ENCODE results near the gene ABCA4. TPM values are rescaled to one million over a fixed set of nuclear protein-coding genes. Genes with fewer than 3 reads are reported as not detected.
A peak's percentile ranks its signal among the peaks of the same experiment; 100 is the strongest.

Gene ABCA4
- total RNA-seq, 1 experiment from 2014 or later = 0.22 TPM

GRCh38 chr1:94044290-94044790 lies 76.6 kb downstream of the ABCA4 start:
- Histone ChIP-seq H3K9ac (ENCODE audit: low read length) (no peak overlapping the region), H3K4me1 (ENCODE audit: control insufficient read depth in 1 of 2, insufficient read depth in 2 of 2, low read length in 2 of 2) (peaks cover 16 to 27% of the 10 kb centered on the region in 2 experiments; a peak in 3 of 4 replicates), H3K4me3 (replicated peaks in 1 of 2; ENCODE audit: low read depth in 1 of 2, low read length in 2 of 2) (no peak overlapping the region), H4K20me1 (ENCODE audit: insufficient read depth) (no peaks in the 10 kb centered on the region), H3K9me2 (ENCODE audit: insufficient read depth) (no peaks in the 10 kb centered on the region), H3K9me3 (ENCODE audit: control insufficient read depth in 1 of 2, insufficient read depth in 1 of 2, low read depth in 1 of 2, low read length in 2 of 2) (no peaks in the 10 kb centered on the region), H2AFZ (ENCODE audit: low read depth, low read length, poor library complexity, severe bottlenecking) (no peak overlapping the region), H3K36me3 (ENCODE audit: control insufficient read depth in 1 of 2, insufficient read depth in 2 of 2, low read length in 2 of 2) (no peaks in the 10 kb centered on the region), H3K27me3 (ENCODE audit: insufficient read depth, low read length) (no peaks in the 10 kb centered on the region), H3K4me2 (ENCODE audit: low read length) (peak overlapping the region; percentile 63), H3K27ac (ENCODE audit: low read depth, low read length) (peak overlapping the region; percentile 27), H3K79me2 (ENCODE audit: insufficient read depth, low read length) (no peaks in the 10 kb centered on the region)
- no TSS peak for BruUV-seq (replicated peaks)
- DNase-seq (ENCODE audit: low read depth, low spot score) (no peak), ATAC-seq (no peak)
- ChIA-PET CTCF (interaction anchor here (0.9 to 21.2 kb wide), 9 partner anchors 8 to 291 kb away, joined by 3 to 338 read pairs (median 9); no protein-coding TSS in a partner anchor), RAD21 (ENCODE audit: low non-redundant PET in 1 of 2, low total read pairs in 2 of 2, uncharacterized antibody in 2 of 2, unreplicated experiment in 2 of 2) (interaction anchor here (0.9 to 2.6 kb wide), 5 partner anchors 18 to 291 kb away, joined by 3 to 22 read pairs (median 6); no protein-coding TSS in a partner anchor), POLR2A (interaction anchor here (1.0 to 2.4 kb wide), 4 partner anchors 24 to 291 kb away, joined by 3 to 8 read pairs (median 4); partner anchors contain the start of gene ARHGAP29)
- intact Hi-C loops (cut with micrococcal nuclease) = no loop called here
- peak; percentile 16; the same call in 1 of the 2 replicates for TF ChIP-seq ZFX (IDR thresholded peaks at IDR 0.05)
- TF ChIP-seq EZH2 (IDR thresholded peaks at IDR 0.05) = no peak
- no peak for TF ChIP-seq SIN3A (IDR thresholded peaks at IDR 0.05; ENCODE audit: low read depth)

DNA sequence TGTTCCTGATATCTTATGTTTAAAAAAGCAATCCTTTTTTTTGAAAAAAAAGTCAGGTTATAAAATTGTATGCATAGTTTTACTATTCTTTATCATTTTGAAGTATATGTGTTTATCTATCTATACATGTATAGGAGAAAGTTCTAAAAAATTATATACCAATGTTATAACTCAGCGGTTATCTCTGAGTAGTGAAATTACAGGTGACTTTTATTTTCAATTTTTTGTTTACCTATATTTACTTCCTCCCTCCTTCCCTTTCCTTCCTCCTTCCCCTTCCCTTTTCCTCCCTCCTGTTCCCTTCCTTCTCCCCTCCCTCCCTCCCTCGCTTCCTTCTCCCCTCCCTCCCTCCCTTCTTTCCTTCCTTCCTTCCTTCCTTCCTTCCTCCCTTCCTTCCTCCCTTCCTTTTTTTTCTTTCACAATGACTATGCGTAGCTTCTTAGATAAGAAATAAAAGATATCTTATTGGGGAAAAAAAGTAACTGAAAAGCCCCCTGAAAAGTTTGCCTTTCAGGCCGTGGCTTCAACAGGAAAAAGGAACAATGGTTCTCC lies 77.1 kb downstream of the ABCA4 start:
- intact Hi-C loops (cut with micrococcal nuclease) = no loop called here
- no peaks in the 10 kb centered on the region for H3K9me2 ChIP-seq (ENCODE audit: insufficient read depth)
- H3K4me3 ChIP-seq (replicated peaks in 1 of 2; ENCODE audit: low read depth in 1 of 2, low read length in 2 of 2) = no peak overlapping the region
- no peak overlapping the region for H3K9ac ChIP-seq (ENCODE audit: low read length)
- no peaks in the 10 kb centered on the region for H4K20me1 ChIP-seq (ENCODE audit: insufficient read depth)
- no peaks in the 10 kb centered on the region for H3K79me2 ChIP-seq (ENCODE audit: insufficient read depth, low read length)
- H3K27ac ChIP-seq (ENCODE audit: low read depth, low read length) = peak overlapping the region; percentile 27; the same call in 1 of the 2 replicates
- RAD21 ChIA-PET (ENCODE audit: low non-redundant PET in 1 of 2, low total read pairs in 2 of 2, uncharacterized antibody in 2 of 2, unreplicated experiment in 2 of 2) = no interaction called here
- CTCF ChIA-PET = interaction anchor here (0.9 to 21.2 kb wide), 5 partner anchors 18 to 291 kb away, joined by 3 to 338 read pairs (median 9); no protein-coding TSS in a partner anchor
- DNase-seq (ENCODE audit: low read depth, low spot score) (no peak), ATAC-seq (no peak)
- H2AFZ ChIP-seq (ENCODE audit: low read depth, low read length, poor library complexity, severe bottlenecking) = no peak overlapping the region
- H3K27me3 ChIP-seq (ENCODE audit: insufficient read depth, low read length) = no peaks in the 10 kb centered on the region
- no peaks in the 10 kb centered on the region for H3K36me3 ChIP-seq (ENCODE audit: control insufficient read depth in 1 of 2, insufficient read depth in 2 of 2, low read length in 2 of 2)
- peaks cover 16 to 28% of the 10 kb centered on the region in 2 experiments; a peak in 3 of 4 replicates for H3K4me1 ChIP-seq (ENCODE audit: control insufficient read depth in 1 of 2, insufficient read depth in 2 of 2, low read length in 2 of 2)
- POLR2A ChIA-PET = interaction anchor here (2.4 kb wide), 1 partner anchor 292 kb away, joined by 8 read pairs; no protein-coding TSS in a partner anchor
- H3K9me3 ChIP-seq (ENCODE audit: control insufficient read depth in 1 of 2, insufficient read depth in 1 of 2, low read depth in 1 of 2, low read length in 2 of 2) = no peaks in the 10 kb centered on the region
- no TSS peak for BruUV-seq (replicated peaks)
- peak overlapping the region; percentile 63 for H3K4me2 ChIP-seq (ENCODE audit: low read length)
- no peak for TF ChIP-seq EZH2phosphoT487 (IDR thresholded peaks at IDR 0.05; ENCODE audit: borderline replicate concordance)
- TF ChIP-seq YY1 (IDR thresholded peaks at IDR 0.05; ENCODE audit: extremely low read depth, insufficient replicate concordance, low read depth, low read length) = no peak
- TF ChIP-seq TCF7L2 (IDR thresholded peaks at IDR 0.05; ENCODE audit: borderline replicate concordance, extremely low read depth, insufficient read depth, insufficient read length) = no peak
- TF ChIP-seq FOSL1 (IDR thresholded peaks at IDR 0.05; ENCODE audit: low read depth) = no peak
- no peak for TF ChIP-seq ZNF274 (IDR thresholded peaks at IDR 0.05; ENCODE audit: low read depth, low read length)
- no peak for TF ChIP-seq CBX3 (IDR thresholded peaks at IDR 0.05; ENCODE audit: low read depth)
- no peak for TF ChIP-seq ATF3 (IDR thresholded peaks at IDR 0.05)
- TF ChIP-seq ZFX (IDR thresholded peaks at IDR 0.05) = no peak
- no peak for TF ChIP-seq POLR2AphosphoS5 (IDR thresholded peaks at IDR 0.05; ENCODE audit: low read depth, low read length)
- TF ChIP-seq ZBTB33 (IDR thresholded peaks at IDR 0.05; ENCODE audit: extremely low read depth, insufficient replicate concordance, low read length) = no peak
- TF ChIP-seq EGR1 (IDR thresholded peaks at IDR 0.05; ENCODE audit: low read depth) = no peak
- no peak for TF ChIP-seq SP1 (IDR thresholded peaks at IDR 0.05; ENCODE audit: low read depth)
